HuH-7 (cell line): ENCODE measurements around the gene HSD3B7.

ENCODE experiments used
- DNase-seq: peaks from one replicate; pipeline ENCODE4 v3.0.0; 2011; ENCODE audit warnings: low spot score

HSD3B7 gene

GRCh38 chr16:31029272-31029671 lies 44.3 kb downstream of the HSD3B7 start:
- no peak for DNase-seq

DNA sequence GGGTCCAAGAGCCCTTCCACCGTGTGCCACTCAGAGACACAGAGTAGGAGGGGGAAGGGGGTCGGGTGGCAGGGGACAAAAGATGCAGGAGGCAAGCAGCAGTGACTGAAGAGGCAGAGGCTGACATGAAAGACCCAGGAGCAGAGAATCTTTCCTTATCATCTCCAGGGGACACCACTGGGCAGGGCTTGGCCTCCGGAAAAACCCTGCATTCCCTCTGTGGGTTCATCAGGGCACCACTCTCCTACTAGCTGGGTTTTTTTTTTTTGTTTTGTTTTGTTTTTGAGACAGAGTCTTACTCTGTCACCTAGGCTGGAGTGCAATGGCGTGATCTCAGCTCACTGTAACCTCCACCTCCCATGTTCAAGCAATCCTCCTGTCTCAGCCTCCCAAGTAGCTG lies 46.3 kb downstream of the HSD3B7 start:
- DNase-seq = no peak

- peak; percentile 89 for DNase-seq
These were observed 48.0 kb downstream of the HSD3B7 start, which contains the start of gene STX4 for GRCh38 chr16:31032736-31033708. Gene STX4, plus strand, starts transcription at chr16:31033558. Its CDS starts 248 bp downstream, at chr16:31033806.

GRCh38 chr16:31033709-31034492 lies 48.9 kb downstream of the HSD3B7 start:
- DNase-seq = peak; percentile 96

DNA sequence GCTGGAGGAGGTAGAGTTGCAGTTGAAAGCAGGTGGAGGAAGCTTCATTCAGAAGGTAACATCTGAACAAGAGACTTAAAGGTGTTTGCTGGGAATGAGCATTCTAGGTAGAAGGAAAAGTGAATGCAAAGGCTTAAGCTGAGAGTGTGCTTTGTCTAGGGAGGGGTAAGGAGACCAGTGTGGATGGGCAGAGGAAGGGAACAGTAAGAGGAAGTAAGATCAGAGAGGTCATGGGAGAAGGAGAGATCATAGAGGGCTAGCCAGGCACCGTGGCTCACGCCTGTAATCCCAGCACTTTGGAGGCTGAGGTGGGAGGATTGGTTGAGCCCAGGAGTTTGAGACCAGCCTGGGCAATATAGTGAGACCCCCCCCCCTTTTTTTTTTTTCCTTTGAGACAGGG lies 51.7 kb downstream of the HSD3B7 start:
- no peak for DNase-seq
